ENCODE measurements around the gene DMPK. TPM values are rescaled to one million over a fixed set of nuclear protein-coding genes. Genes with fewer than 3 reads are reported as not detected.

The DMPK gene
- total RNA-seq, 1 experiment from 2014 or later = 28.1 TPM

GRCh38 chr19:45771311-45771933 is 10.9 kb downstream of the DMPK start:
- Histone ChIP-seq H3K9me3 (no peaks in the 10 kb centered on the region), H3K4me1 (peaks cover 6% of the 10 kb centered on the region), H3K36me3 (ENCODE audit: control insufficient read depth, insufficient read depth, low read length) (no peaks in the 10 kb centered on the region), H3K4me3 (ENCODE audit: low read depth, low read length) (peak overlapping the region; percentile 76), H3K27me3 (replicated peaks; ENCODE audit: control insufficient read depth, insufficient read depth, low read length) (no peaks in the 10 kb centered on the region)
- ChIA-PET POLR2A (interaction anchor here (0.6 to 2.4 kb wide), 3 partner anchors 21 to 302 kb away, joined by 3 to 22 read pairs (median 3); partner anchors contain the start of genes DMWD and SNRPD2), CTCF (interaction anchor here (1.1 to 3.6 kb wide), 10 partner anchors 8 to 131 kb away, joined by 3 to 82 read pairs (median 20); partner anchors contain the start of genes DMPK, MYPOP, QPCTL and SNRPD2)
- Mint-ChIP-seq H3K4me1 (ENCODE audit: low read depth, unreplicated experiment) (peaks cover 7% of the 10 kb centered on the region), H3K36me3 (ENCODE audit: insufficient read depth, unreplicated experiment) (peaks cover 64% of the 10 kb centered on the region), H3K27me3 (ENCODE audit: insufficient read depth, unreplicated experiment) (no peaks in the 10 kb centered on the region), H3K9me3 (ENCODE audit: unreplicated experiment) (no peaks in the 10 kb centered on the region), H3K4me3 (ENCODE audit: unreplicated experiment) (peak overlapping the region; percentile 97), H3K27ac (ENCODE audit: unreplicated experiment) (peak overlapping the region; percentile 96)
- intact Hi-C loops (cut with micrococcal nuclease; ENCODE audit: unreplicated experiment) = loop anchor here (5.0 kb wide), 1 partner anchor 111 kb away; no protein-coding TSS in a partner anchor
- DNase-seq = peak in 1 of 2 experiments; percentile 49
- no TSS peak for BruUV-seq (replicated peaks)
- no peak for TF ChIP-seq CTCF (IDR thresholded peaks at IDR 0.05; ENCODE audit: insufficient read depth in 1 of 2, low read depth in 1 of 2, low read length in 1 of 2, severe bottlenecking in 1 of 2, unreplicated experiment in 1 of 2)

GRCh38 chr19:45770192-45771101 is 11.8 kb downstream of the DMPK start:
- ChIA-PET CTCF (interaction anchor here (0.5 to 3.6 kb wide), 29 partner anchors 9 to 309 kb away, joined by 3 to 82 read pairs (median 5); partner anchors contain the start of genes DMPK, DMWD, FBXO46 and FOXA3), POLR2A (interaction anchor here (0.5 to 3.7 kb wide), 22 partner anchors 9 to 1455 kb away, joined by 3 to 64 read pairs (median 5); partner anchors contain the start of genes DMPK, DMWD, QPCTL and SNRPD2)
- Mint-ChIP-seq H3K4me1 (ENCODE audit: low read depth, unreplicated experiment) (peaks cover 7% of the 10 kb centered on the region), H3K36me3 (ENCODE audit: insufficient read depth, unreplicated experiment) (peaks cover 64% of the 10 kb centered on the region), H3K27me3 (ENCODE audit: insufficient read depth, unreplicated experiment) (no peaks in the 10 kb centered on the region), H3K27ac (ENCODE audit: unreplicated experiment) (peak overlapping the region; percentile 96), H3K4me3 (ENCODE audit: unreplicated experiment) (peak overlapping the region; percentile 97), H3K9me3 (ENCODE audit: unreplicated experiment) (no peaks in the 10 kb centered on the region)
- peak; percentile 99 for DNase-seq
- Histone ChIP-seq H3K36me3 (ENCODE audit: control insufficient read depth, insufficient read depth, low read length) (no peaks in the 10 kb centered on the region), H3K4me3 (ENCODE audit: low read depth, low read length) (peak overlapping the region; percentile 76), H3K9me3 (no peaks in the 10 kb centered on the region), H3K4me1 (peaks cover 6% of the 10 kb centered on the region), H3K27me3 (replicated peaks; ENCODE audit: control insufficient read depth, insufficient read depth, low read length) (no peaks in the 10 kb centered on the region)
- no TSS peak for BruUV-seq (replicated peaks)
- intact Hi-C loops (cut with micrococcal nuclease; ENCODE audit: unreplicated experiment) = loop anchor here (1.0 to 5.0 kb wide), 5 partner anchors 9 to 112 kb away; no protein-coding TSS in a partner anchor
- TF ChIP-seq CTCF (IDR thresholded peaks at IDR 0.05; ENCODE audit: insufficient read depth in 1 of 2, low read depth in 1 of 2, low read length in 1 of 2, severe bottlenecking in 1 of 2, unreplicated experiment in 1 of 2) = peak; percentile 95 to 98

GRCh38 chr19:45769821-45770191 is 12.5 kb downstream of the DMPK start:
- Mint-ChIP-seq H3K4me1 (ENCODE audit: low read depth, unreplicated experiment) (peaks cover 12% of the 10 kb centered on the region), H3K9me3 (ENCODE audit: unreplicated experiment) (no peaks in the 10 kb centered on the region), H3K36me3 (ENCODE audit: insufficient read depth, unreplicated experiment) (peaks cover 65% of the 10 kb centered on the region), H3K27me3 (ENCODE audit: insufficient read depth, unreplicated experiment) (no peaks in the 10 kb centered on the region), H3K27ac (ENCODE audit: unreplicated experiment) (peak overlapping the region; percentile 96), H3K4me3 (ENCODE audit: unreplicated experiment) (peak overlapping the region; percentile 97)
- TSS peak; percentile 37 for BruUV-seq (replicated peaks)
- no peak for DNase-seq
- H3K36me3 ChIP-seq (ENCODE audit: control insufficient read depth, insufficient read depth, low read length) = no peaks in the 10 kb centered on the region
- ChIA-PET POLR2A (interaction anchor here (0.5 to 3.7 kb wide), 17 partner anchors 9 to 302 kb away, joined by 3 to 64 read pairs (median 6); partner anchors contain the start of genes DMPK, DMWD, FBXO46 and FOSB), CTCF (interaction anchor here (0.6 to 3.6 kb wide), 30 partner anchors 10 to 832 kb away, joined by 3 to 82 read pairs (median 6); partner anchors contain the start of genes CALM3, DMPK, DMWD and FBXO46)
- H3K4me3 ChIP-seq (ENCODE audit: low read depth, low read length) = peak overlapping the region; percentile 76
- H3K4me1 ChIP-seq = peaks cover 6% of the 10 kb centered on the region
- H3K27me3 ChIP-seq (replicated peaks; ENCODE audit: control insufficient read depth, insufficient read depth, low read length) = no peaks in the 10 kb centered on the region
- intact Hi-C loops (cut with micrococcal nuclease; ENCODE audit: unreplicated experiment) = loop anchor here (1.0 to 5.0 kb wide), 7 partner anchors 9 to 112 kb away; partner anchors contain the start of gene FBXO46
- no peak for TF ChIP-seq CTCF (IDR thresholded peaks at IDR 0.05; ENCODE audit: insufficient read depth in 1 of 2, low read depth in 1 of 2, low read length in 1 of 2, severe bottlenecking in 1 of 2, unreplicated experiment in 1 of 2)
- H3K9me3 ChIP-seq = no peaks in the 10 kb centered on the region

Measured in Caco-2 (cell line).